HL-60 (cell line): ENCODE measurements around the gene COG2.

Source experiments
- DNase-seq, 2 experiments: peaks; one replicate each; pipeline ENCODE4 v3.0.0-alpha.2; 2010 to 2020; ENCODE audit warnings: low read depth in 1 of 2, low spot score in 1 of 2
- H3K27ac ChIP-seq: fragments of 250-450 bp; sonication (Bioruptor Pico); replicated peaks from 2 replicates; pipeline ENCODE4 v1.5.1; 2020; ENCODE audit warnings: mild to moderate bottlenecking, moderate library complexity
- H3K27me3 ChIP-seq: fragments of 250-450 bp; sonication (Bioruptor Pico); 2 replicates; pipeline ENCODE4 v1.5.1; 2021; ENCODE audit warnings: mild to moderate bottlenecking, moderate library complexity; ENCODE audit not compliant: insufficient read depth, poor library complexity, severe bottlenecking
- H3K4me3 ChIP-seq: replicated peaks from 2 replicates; pipeline ENCODE4 v1.5.1; 2011; ENCODE audit warnings: mild to moderate bottlenecking, control low read depth, low read length; ENCODE audit not compliant: insufficient read depth
- CTCF ChIP-seq: IDR thresholded peaks from one replicate; pipeline ENCODE4 v1.5.1; 2011; ENCODE audit warnings: low read length, control low read depth, inconsistent platforms; ENCODE audit not compliant: insufficient read depth
- GABPA ChIP-seq: IDR thresholded peaks from 2 replicates; pipeline ENCODE4 v1.6.1; 2012; ENCODE audit warnings: low read depth
- POLR2AphosphoS5 ChIP-seq: IDR thresholded peaks from 2 replicates; pipeline ENCODE4 v1.6.1; 2012; ENCODE audit warnings: low read depth
- REST ChIP-seq: IDR thresholded peaks from 2 replicates; pipeline ENCODE4 v1.6.1; 2012; ENCODE audit warnings: low read depth; ENCODE audit not compliant: insufficient replicate concordance
- SPI1 ChIP-seq: IDR thresholded peaks from 2 replicates; pipeline ENCODE4 v1.6.1; 2012; ENCODE audit warnings: low read depth, mild to moderate bottlenecking, borderline replicate concordance

Gene COG2

DNA sequence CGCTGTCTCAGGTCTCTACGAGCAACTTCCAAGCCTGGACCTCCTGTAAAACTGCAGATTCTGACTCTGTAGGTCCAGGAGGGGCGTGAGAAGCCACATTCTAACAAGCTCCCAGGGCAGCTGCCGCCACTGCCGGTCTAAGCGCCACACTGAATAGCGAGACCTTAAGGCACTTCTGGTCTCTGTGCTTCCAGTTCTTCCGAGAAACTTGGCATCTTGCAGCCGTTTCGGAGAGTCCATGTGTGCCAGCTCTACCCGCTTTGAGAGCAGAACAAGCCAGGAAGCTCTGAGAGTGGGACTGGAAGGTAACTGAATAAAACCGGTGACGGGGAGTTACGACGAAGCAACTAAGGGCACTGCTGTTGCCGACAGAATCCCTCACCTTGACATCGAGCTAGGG lies 59.2 kb downstream of the COG2 start:
- H3K27me3 ChIP-seq = no peaks in the 10 kb centered on the region
- no peak overlapping the region for H3K4me3 ChIP-seq
- DNase-seq = no peak
- no peak for TF ChIP-seq REST
- no peak for TF ChIP-seq POLR2AphosphoS5
- TF ChIP-seq GABPA = no peak
- no peak for TF ChIP-seq SPI1
- TF ChIP-seq CTCF = no peak
- H3K27ac ChIP-seq = no peak overlapping the region

GRCh38 chr1:230701895-230702768 lies 59.9 kb downstream of the COG2 start:
- TF ChIP-seq SPI1 = no peak
- no peak for TF ChIP-seq POLR2AphosphoS5
- TF ChIP-seq CTCF = no peak
- no peak for TF ChIP-seq GABPA
- no peak for TF ChIP-seq REST
- no peak overlapping the region for H3K4me3 ChIP-seq
- DNase-seq = no peak
- no peaks in the 10 kb centered on the region for H3K27me3 ChIP-seq
- H3K27ac ChIP-seq = no peak overlapping the region

- no peak for DNase-seq
- no peak overlapping the region for H3K4me3 ChIP-seq
- H3K27me3 ChIP-seq = no peaks in the 10 kb centered on the region
- TF ChIP-seq CTCF (no peak), POLR2AphosphoS5 (no peak), REST (no peak), GABPA (no peak), SPI1 (no peak)
- no peak overlapping the region for H3K27ac ChIP-seq
Observed at GRCh38 chr1:230702934-230703678, 60.8 kb downstream of the COG2 start.
